Stimulated activated CD8-positive, alpha-beta memory T cell treated with anti-CD3 and anti-CD28 coated beads, Interleukin-12 subunit alpha, Interleukin-12 subunit beta, amount 100 ng/mL, for 4 hours (primary cell): ENCODE data around the gene KLHL17.

Experiments
- DNase-seq: peaks from one replicate; pipeline ENCODE4 v3.0.0-alpha.2; 2020; ENCODE audit warnings: low read depth

The KLHL17 gene

GRCh38 chr1:960363-961131 lies at the start of gene KLHL17:
Gene KLHL17, plus strand, starts transcription at chr1:960584. Its CDS starts 110 bp downstream, at chr1:960694.
- DNase-seq: peak; percentile 64

- DNase-seq: no peak
Measured at GRCh38 chr1:910881-911721, 49.3 kb upstream of the KLHL17 start.

- DNase-seq: no peak
Measured at GRCh38 chr1:911875-912739, 48.3 kb upstream of the KLHL17 start.

GRCh38 chr1:912740-913301 lies 47.6 kb upstream of the KLHL17 start:
- no peak for DNase-seq

- DNase-seq: no peak
Measured at GRCh38 chr1:913491-914130, 46.8 kb upstream of the KLHL17 start.

GRCh38 chr1:914131-914890 lies 46.1 kb upstream of the KLHL17 start:
- DNase-seq: no peak

GRCh38 chr1:914891-915280 lies 45.5 kb upstream of the KLHL17 start:
- DNase-seq: no peak

GRCh38 chr1:915295-916172 lies 44.9 kb upstream of the KLHL17 start:
- DNase-seq: no peak

- no peak for DNase-seq
Measured at GRCh38 chr1:916173-917075, 44.0 kb upstream of the KLHL17 start.

- no peak for DNase-seq
Measured at GRCh38 chr1:917076-917459, 43.3 kb upstream of the KLHL17 start.

GRCh38 chr1:917466-918091 lies 42.8 kb upstream of the KLHL17 start:
- DNase-seq: no peak

GRCh38 chr1:918353-918752 lies 42.0 kb upstream of the KLHL17 start:
- no peak for DNase-seq

- no peak for DNase-seq
Measured at GRCh38 chr1:918843-919242, 41.5 kb upstream of the KLHL17 start.

- DNase-seq: no peak
Measured at GRCh38 chr1:919271-919872, 41.0 kb upstream of the KLHL17 start.

GRCh38 chr1:920010-920409 lies 40.4 kb upstream of the KLHL17 start:
- no peak for DNase-seq

- no peak for DNase-seq
Measured at GRCh38 chr1:920521-920920, 39.9 kb upstream of the KLHL17 start.

- no peak for DNase-seq
Measured at GRCh38 chr1:921011-921837, 39.2 kb upstream of the KLHL17 start.
